Endothelial cell of umbilical vein (primary cell): ENCODE measurements around the gene ABL1. TPM values are rescaled to one million over a fixed set of nuclear protein-coding genes. Genes with fewer than 3 reads are reported as not detected.

Experiments
- BruUV-seq: library from RNA; stranded (reverse); fragments of 400-500 nt; replicated peaks from 2 replicates; lab custom pipeline; 2021; lab: Mats Ljungman, UMichigan
- CTCF ChIA-PET: fragments of 300-600, 350-600 bp; sonication (Branson Sonifier 250); formaldehyde crosslinking; loops from one replicate; lab custom pipeline; 2021; ENCODE audit warnings: antibody characterized with exemption, inconsistent platforms; lab: Charles Lee
- POLR2A ChIA-PET: fragments of 300-600, 350-600 bp; sonication (Branson Sonifier 250); formaldehyde crosslinking; loops from one replicate; lab custom pipeline; 2021; ENCODE audit warnings: antibody characterized with exemption, inconsistent platforms; lab: Charles Lee
- DNase-seq: peaks from one replicate; pipeline ENCODE4 v3.0.0-alpha.2; 2011; ENCODE audit warnings: low read depth, low spot score
- FAIRE-seq: peaks from 2 replicates; lab custom pipeline; 2011; peaks lifted over from hg19 to GRCh38; lab: Jason Lieb, UNC
- H2AFZ ChIP-seq: 2 replicates; pipeline ENCODE4 v1.6.0; 2012; ENCODE audit warnings: low read depth, low read length, control low read depth, inconsistent platforms
- H3K27ac ChIP-seq: 2 replicates; pipeline ENCODE4 v1.5.1; 2011; ENCODE audit warnings: low read depth, mild to moderate bottlenecking, control low read depth, low read length, moderate library complexity; ENCODE audit not compliant: insufficient read depth
- H3K27me3 ChIP-seq, 2 experiments: 2 replicates each; pipeline versions ENCODE4 v1.6.0 to v1.6.1; 2011; ENCODE audit warnings: low read length in 2 of 2, mixed read lengths in 1 of 2; ENCODE audit not compliant: control insufficient read depth in 2 of 2, insufficient read depth in 2 of 2
- H3K36me3 ChIP-seq, 2 experiments: 2 replicates in 1 of 2; 3 replicates in 1 of 2; pipeline ENCODE4 v1.5.1; 2011; ENCODE audit warnings: low read length in 2 of 2, mild to moderate bottlenecking in 1 of 2, moderate library complexity in 1 of 2; ENCODE audit not compliant: control insufficient read depth in 2 of 2, insufficient read depth in 2 of 2; ENCODE audit errors: extremely low read depth in 1 of 2
- H3K4me1 ChIP-seq: 3 replicates; pipeline ENCODE4 v1.5.1; 2011; ENCODE audit warnings: mild to moderate bottlenecking, low read length; ENCODE audit not compliant: control insufficient read depth, insufficient read depth; ENCODE audit errors: extremely low read depth
- H3K4me2 ChIP-seq: 2 replicates; pipeline ENCODE4 v1.6.1; 2011; ENCODE audit warnings: low read length, control low read depth, mixed read lengths; ENCODE audit not compliant: insufficient read depth
- H3K4me3 ChIP-seq, 3 experiments: fragments of 200-600 bp in 1 of 3; sonication (generic), shearing (Covaris generic) in 1 of 3; replicated peaks in 1 of 3; 2 replicates each; pipeline ENCODE4 v1.5.1; 2011 to 2016; ENCODE audit warnings: control low read depth in 3 of 3, low read length in 3 of 3, mild to moderate bottlenecking in 2 of 3, inconsistent platforms in 1 of 3, low read depth in 1 of 3, moderate library complexity in 1 of 3; ENCODE audit not compliant: insufficient read depth in 1 of 3
- H3K79me2 ChIP-seq: 2 replicates; pipeline ENCODE4 v1.6.0; 2012; ENCODE audit warnings: low read length, inconsistent platforms; ENCODE audit not compliant: control insufficient read depth, insufficient read depth
- H3K9ac ChIP-seq: replicated peaks from 2 replicates; pipeline ENCODE3; 2011; ENCODE audit warnings: low read length, control low read depth; ENCODE audit not compliant: insufficient read depth; ENCODE audit errors: extremely low read depth
- H3K9me1 ChIP-seq: replicated peaks from 3 replicates; pipeline ENCODE4 v1.6.0; 2011; ENCODE audit warnings: mild to moderate bottlenecking, low read length; ENCODE audit not compliant: control insufficient read depth, insufficient read depth; ENCODE audit errors: extremely low read depth
- H3K9me3 ChIP-seq: replicated peaks from 2 replicates; pipeline ENCODE4 v1.5.1; 2012; ENCODE audit warnings: low read length, inconsistent platforms; ENCODE audit not compliant: control insufficient read depth, insufficient read depth
- H4K20me1 ChIP-seq: replicated peaks from 2 replicates; pipeline ENCODE3; 2011; ENCODE audit warnings: mild to moderate bottlenecking, low read length; ENCODE audit not compliant: control insufficient read depth, insufficient read depth; ENCODE audit errors: extremely low read depth
- EZH2 ChIP-seq: IDR thresholded peaks from 2 replicates; pipeline ENCODE4 v1.6.1; 2012; ENCODE audit warnings: borderline replicate concordance, low read depth, mild to moderate bottlenecking, moderate library complexity, low read length, inconsistent platforms; ENCODE audit not compliant: severe bottlenecking
- FOS ChIP-seq: IDR thresholded peaks from 2 replicates; pipeline ENCODE4 v1.6.1; 2011; ENCODE audit warnings: mild to moderate bottlenecking, low read length, moderate library complexity, borderline replicate concordance; ENCODE audit not compliant: insufficient read depth
- GATA2 ChIP-seq: IDR thresholded peaks from 2 replicates; pipeline ENCODE4 v1.7.0; 2011; ENCODE audit warnings: low read depth, mild to moderate bottlenecking, moderate library complexity, mixed read lengths, low read length; ENCODE audit not compliant: insufficient read length, insufficient read depth
- JUN ChIP-seq: IDR thresholded peaks from 2 replicates; pipeline ENCODE4 v1.6.1; 2011; ENCODE audit warnings: borderline replicate concordance, low read depth; ENCODE audit not compliant: insufficient read length, insufficient read depth
- MYC ChIP-seq: IDR thresholded peaks from one replicate; pipeline ENCODE4 v1.6.1; 2011; ENCODE audit warnings: mild to moderate bottlenecking, low read depth, low read length
- POLR2A ChIP-seq: IDR thresholded peaks from 2 replicates; pipeline ENCODE4 v1.6.1; 2012; ENCODE audit warnings: low read depth, mild to moderate bottlenecking, control low read depth, low read length
- POLR2AphosphoS5 ChIP-seq: IDR thresholded peaks from 2 replicates; pipeline ENCODE4 v1.6.1; 2012; ENCODE audit warnings: low read depth, mild to moderate bottlenecking, control low read depth, low read length, moderate library complexity; ENCODE audit not compliant: insufficient read depth
- dilution Hi-C: fragments of 300-500 bp; cut with MboI; formaldehyde crosslinking; loops from one replicate; pipeline ENCODE4 v1.15.0; 2019; ENCODE audit warnings: low sequenced_read_pairs; ENCODE audit not compliant: extremely low pct_ligation_motif_present
- intact Hi-C: fragments of 100-400 bp; cut with micrococcal nuclease; formaldehyde crosslinking; loops from one replicate; pipeline ENCODE4 v1.10.0; 2022
- polyA plus RNA-seq, 4 experiments: library from polyadenylated mRNA; depleted of rRNA in 3 of 4; stranded (reverse) in 3 of 4; unstranded in 1 of 4; fragments of >200 nt; gene quantifications; 2 replicates each; pipeline versions ENCODE4 v1.2.1 to v1.2.3, GENCODE V29; 2011 to 2012; ENCODE audit warnings: missing spikeins in 1 of 4
- total RNA-seq: library from RNA; stranded (reverse); gene quantifications from 2 replicates; pipeline ENCODE4 v1.2.3, GENCODE V29; 2021
- TF ChIP-seq, protein P1 (sequence below), 2 donors: IDR thresholded peaks; 1 replicate in 1 of 2; 2 replicates in 1 of 2; pipeline ENCODE4 v1.5.1; 2011; ENCODE audit warnings: low read length in 2 of 2, mild to moderate bottlenecking in 2 of 2, moderate library complexity in 2 of 2, control low read depth in 1 of 2, inconsistent platforms in 1 of 2, low read depth in 1 of 2; ENCODE audit not compliant: insufficient read depth in 1 of 2; ENCODE audit errors: extremely low read depth in 1 of 2
- TF ChIP-seq, protein P2 (sequence below): IDR thresholded peaks from 2 replicates; pipeline ENCODE4 v1.6.1; 2011; ENCODE audit not compliant: insufficient read depth, insufficient read length

Gene ABL1
- total and polyA plus RNA-seq, 2 donors (not counting 3 experiments of a cell fraction or from before 2014, with no cell fraction given), result 32.1 to 87.1 TPM

DNA sequence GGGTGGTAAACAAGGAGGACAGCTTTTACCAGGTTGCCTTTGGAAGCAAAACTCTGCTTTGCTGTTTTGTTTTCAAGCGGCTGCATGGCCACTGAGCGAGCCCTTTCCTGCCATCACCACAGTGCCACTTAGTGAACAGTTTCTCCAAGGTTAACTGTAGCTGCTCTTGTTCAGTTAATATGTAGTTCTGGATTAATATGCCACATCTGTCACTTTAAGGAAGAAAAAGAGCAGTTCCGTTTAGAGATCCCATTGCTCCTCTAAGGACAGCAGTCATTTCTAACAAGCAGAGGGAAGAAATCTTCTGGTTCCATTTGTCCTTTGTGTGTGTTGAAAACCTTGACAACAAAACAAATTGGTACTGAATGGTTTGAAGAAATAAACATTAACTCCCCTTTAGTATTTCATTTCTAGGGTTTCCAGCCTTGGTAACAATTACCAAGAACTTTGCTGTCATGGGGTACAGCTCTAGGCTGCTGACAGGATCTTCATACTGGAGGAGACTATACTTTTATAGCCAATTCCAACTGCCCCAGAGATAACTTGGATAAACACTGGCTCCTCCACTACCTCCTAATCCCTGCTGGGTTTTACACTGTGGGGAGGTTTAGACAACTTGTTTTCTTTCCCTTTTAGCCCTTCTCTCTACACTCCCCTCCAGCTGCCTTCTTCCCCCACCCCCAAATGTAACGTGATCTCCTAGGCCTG lies 10.3 kb upstream of the ABL1 start:
- peak; percentile 55 for FAIRE-seq
- POLR2A ChIA-PET, result interaction anchor here (0.5 kb wide), 1 partner anchor 28 kb away, joined by 7 read pairs; no protein-coding TSS in a partner anchor
- intact Hi-C loops, result no loop called here
- Histone ChIP-seq H3K79me2 (peaks cover 11% of the 10 kb centered on the region), H3K9me3 (no peaks in the 10 kb centered on the region), H3K9me1 (no peaks in the 10 kb centered on the region), H3K4me3 (no peak overlapping the region), H3K4me2 (no peak overlapping the region), H3K36me3 (no peaks in the 10 kb centered on the region), H3K27ac (no peak overlapping the region), H3K4me1 (peaks cover 5% of the 10 kb centered on the region), H2AFZ (no peak overlapping the region), H3K9ac (no peak overlapping the region), H4K20me1 (peaks cover 3% of the 10 kb centered on the region), H3K27me3 (no peaks in the 10 kb centered on the region)
- peak; percentile 59 for DNase-seq
- CTCF ChIA-PET, result interaction anchor here (1.1 to 2.0 kb wide), 7 partner anchors 8 to 50 kb away, joined by 3 to 8 read pairs (median 3); no protein-coding TSS in a partner anchor
- BruUV-seq, result no TSS peak
- TF ChIP-seq, protein P1, sequence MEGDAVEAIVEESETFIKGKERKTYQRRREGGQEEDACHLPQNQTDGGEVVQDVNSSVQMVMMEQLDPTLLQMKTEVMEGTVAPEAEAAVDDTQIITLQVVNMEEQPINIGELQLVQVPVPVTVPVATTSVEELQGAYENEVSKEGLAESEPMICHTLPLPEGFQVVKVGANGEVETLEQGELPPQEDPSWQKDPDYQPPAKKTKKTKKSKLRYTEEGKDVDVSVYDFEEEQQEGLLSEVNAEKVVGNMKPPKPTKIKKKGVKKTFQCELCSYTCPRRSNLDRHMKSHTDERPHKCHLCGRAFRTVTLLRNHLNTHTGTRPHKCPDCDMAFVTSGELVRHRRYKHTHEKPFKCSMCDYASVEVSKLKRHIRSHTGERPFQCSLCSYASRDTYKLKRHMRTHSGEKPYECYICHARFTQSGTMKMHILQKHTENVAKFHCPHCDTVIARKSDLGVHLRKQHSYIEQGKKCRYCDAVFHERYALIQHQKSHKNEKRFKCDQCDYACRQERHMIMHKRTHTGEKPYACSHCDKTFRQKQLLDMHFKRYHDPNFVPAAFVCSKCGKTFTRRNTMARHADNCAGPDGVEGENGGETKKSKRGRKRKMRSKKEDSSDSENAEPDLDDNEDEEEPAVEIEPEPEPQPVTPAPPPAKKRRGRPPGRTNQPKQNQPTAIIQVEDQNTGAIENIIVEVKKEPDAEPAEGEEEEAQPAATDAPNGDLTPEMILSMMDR (IDR thresholded peaks at IDR 0.05; ENCODE audit: extremely low read depth in 1 of 2, insufficient read depth in 1 of 2, low read depth in 1 of 2, low read length in 2 of 2), result no peak
- TF ChIP-seq POLR2AphosphoS5, result no peak
- TF ChIP-seq MYC, result no peak
- TF ChIP-seq POLR2A, result no peak
- TF ChIP-seq JUN, result no peak
- dilution Hi-C loops, result no loop called here

GRCh38 chr9:130825351-130825651 lies 9.8 kb upstream of the ABL1 start:
- BruUV-seq, result no TSS peak
- TF ChIP-seq EZH2, result no peak
- TF ChIP-seq, protein P2, sequence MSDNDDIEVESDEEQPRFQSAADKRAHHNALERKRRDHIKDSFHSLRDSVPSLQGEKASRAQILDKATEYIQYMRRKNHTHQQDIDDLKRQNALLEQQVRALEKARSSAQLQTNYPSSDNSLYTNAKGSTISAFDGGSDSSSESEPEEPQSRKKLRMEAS, result no peak
- TF ChIP-seq POLR2A, result no peak
- no peak for TF ChIP-seq JUN
- no peak for TF ChIP-seq POLR2AphosphoS5
- TF ChIP-seq FOS, result no peak
- TF ChIP-seq, protein P1 (IDR thresholded peaks at IDR 0.05; ENCODE audit: extremely low read depth in 1 of 2, insufficient read depth in 1 of 2, low read depth in 1 of 2, low read length in 2 of 2), result no peak
- no peak for TF ChIP-seq MYC
- TF ChIP-seq GATA2, result no peak
- Histone ChIP-seq H3K4me2 (no peak overlapping the region), H3K79me2 (peaks cover 8% of the 10 kb centered on the region), H3K27ac (no peak overlapping the region), H4K20me1 (peaks cover 3% of the 10 kb centered on the region), H3K36me3 (no peaks in the 10 kb centered on the region), H3K4me3 (no peak overlapping the region), H3K27me3 (no peaks in the 10 kb centered on the region), H3K9ac (no peak overlapping the region), H3K4me1 (peaks cover 5% of the 10 kb centered on the region), H2AFZ (no peak overlapping the region), H3K9me1 (no peaks in the 10 kb centered on the region), H3K9me3 (no peaks in the 10 kb centered on the region)
- POLR2A ChIA-PET, result interaction anchor here (0.5 kb wide), 1 partner anchor 29 kb away, joined by 7 read pairs; no protein-coding TSS in a partner anchor
- DNase-seq (no peak), FAIRE-seq (no peak)
- dilution Hi-C loops (no loop called here), intact Hi-C loops (no loop called here)
- CTCF ChIA-PET, result interaction anchor here (1.3 to 2.0 kb wide), 4 partner anchors 9 to 41 kb away, joined by 3 to 8 read pairs (median 4); no protein-coding TSS in a partner anchor
